ENCODE measurements around the gene MAPRE2.

MAPRE2 gene

GRCh38 chr18:35038029-35038428 is 3.2 kb upstream of the MAPRE2 start:
- Histone ChIP-seq H3K27ac (ENCODE audit: low read depth, low read length) (no peak overlapping the region), H2AFZ (ENCODE audit: low read depth, low read length, severe bottlenecking) (no peak overlapping the region)
- TF ChIP-seq EZH2phosphoT487 (conservative IDR thresholded peaks at IDR 0.05; ENCODE audit: low read length) (no peak), CTCF (IDR thresholded peaks at IDR 0.05; ENCODE audit: insufficient read depth, low read length, poor library complexity, severe bottlenecking) (no peak)

GRCh38 chr18:35038881-35039491 is 2.2 kb upstream of the MAPRE2 start:
- Histone ChIP-seq H4K20me1 (ENCODE audit: low read depth, low read length) (no peaks in the 10 kb centered on the region), H3K4me2 (ENCODE audit: low read depth, low read length, poor library complexity, severe bottlenecking) (no peak overlapping the region), H3K9me2 (replicated peaks; ENCODE audit: insufficient read depth, low read length) (no peaks in the 10 kb centered on the region), H3F3A (ENCODE audit: insufficient read depth) (peaks cover 14% of the 10 kb centered on the region), H3K27me3 (ENCODE audit: low read length) (no peaks in the 10 kb centered on the region), H3K36me3 (ENCODE audit: low read length) (no peaks in the 10 kb centered on the region), H3K27ac (ENCODE audit: low read depth, low read length) (no peak overlapping the region), H3K4me3 (ENCODE audit: insufficient read depth, low read length, poor library complexity, severe bottlenecking) (no peak overlapping the region), H3K9me3 (ENCODE audit: insufficient read depth, low read length) (no peaks in the 10 kb centered on the region), H3K79me2 (ENCODE audit: insufficient read depth, low read length) (peaks cover 10% of the 10 kb centered on the region; the same call in 1 of the 2 replicates), H2AFZ (ENCODE audit: low read depth, low read length, severe bottlenecking) (no peak overlapping the region), H3K9ac (ENCODE audit: low read length) (no peak overlapping the region)
- no peak for TF ChIP-seq EZH2phosphoT487 (conservative IDR thresholded peaks at IDR 0.05; ENCODE audit: low read length)
- TF ChIP-seq CTCF (IDR thresholded peaks at IDR 0.05; ENCODE audit: insufficient read depth, low read length, poor library complexity, severe bottlenecking) = no peak

More at GRCh38 chr18:35038029-35038428, 3.2 kb upstream of the MAPRE2 start:
- Histone ChIP-seq H3K36me3 (ENCODE audit: low read length) (no peaks in the 10 kb centered on the region), H3K4me2 (ENCODE audit: low read depth, low read length, poor library complexity, severe bottlenecking) (no peak overlapping the region), H3K9ac (ENCODE audit: low read length) (no peak overlapping the region), H3K9me3 (ENCODE audit: insufficient read depth, low read length) (no peaks in the 10 kb centered on the region), H3K4me3 (ENCODE audit: insufficient read depth, low read length, poor library complexity, severe bottlenecking) (no peak overlapping the region), H4K20me1 (ENCODE audit: low read depth, low read length) (no peaks in the 10 kb centered on the region), H3K9me2 (replicated peaks; ENCODE audit: insufficient read depth, low read length) (no peaks in the 10 kb centered on the region), H3F3A (ENCODE audit: insufficient read depth) (peaks cover 8% of the 10 kb centered on the region), H3K79me2 (ENCODE audit: insufficient read depth, low read length) (peaks cover 2% of the 10 kb centered on the region; the same call in 1 of the 2 replicates), H3K27me3 (ENCODE audit: low read length) (no peaks in the 10 kb centered on the region)

- H3K4me3 ChIP-seq (ENCODE audit: insufficient read depth, low read length, poor library complexity, severe bottlenecking) = peak overlapping the region; percentile 88
- no peaks in the 10 kb centered on the region for H3K36me3 ChIP-seq (ENCODE audit: low read length)
- peaks cover 10% of the 10 kb centered on the region; the same call in 1 of the 2 replicates for H3K79me2 ChIP-seq (ENCODE audit: insufficient read depth, low read length)
- H3K9ac ChIP-seq (ENCODE audit: low read length) = peak overlapping the region; percentile 67
- H3K27me3 ChIP-seq (ENCODE audit: low read length) = no peaks in the 10 kb centered on the region
- H2AFZ ChIP-seq (ENCODE audit: low read depth, low read length, severe bottlenecking) = peak overlapping the region; percentile 66
- peak overlapping the region; percentile 91 for H3K4me2 ChIP-seq (ENCODE audit: low read depth, low read length, poor library complexity, severe bottlenecking)
- no peaks in the 10 kb centered on the region for H3K9me3 ChIP-seq (ENCODE audit: insufficient read depth, low read length)
- TF ChIP-seq CTCF (IDR thresholded peaks at IDR 0.05; ENCODE audit: insufficient read depth, low read length, poor library complexity, severe bottlenecking) (no peak), EZH2phosphoT487 (conservative IDR thresholded peaks at IDR 0.05; ENCODE audit: low read length) (no peak)
- H3K9me2 ChIP-seq (replicated peaks; ENCODE audit: insufficient read depth, low read length) = no peaks in the 10 kb centered on the region
- H3F3A ChIP-seq (ENCODE audit: insufficient read depth) = peaks cover 14% of the 10 kb centered on the region
- H4K20me1 ChIP-seq (ENCODE audit: low read depth, low read length) = no peaks in the 10 kb centered on the region
- H3K27ac ChIP-seq (ENCODE audit: low read depth, low read length) = peak overlapping the region; percentile 14
Observed at GRCh38 chr18:35040638-35040987, 600 bp upstream of the MAPRE2 start.

Data from SU-DHL-6 (cell line).